Activated T-cell treated with anti-CD3 and anti-CD28 coated beads for 1 hour (primary cell): ENCODE results near the gene DNPH1.

Experiments used
- DNase-seq: peaks from one replicate; pipeline ENCODE4 v3.0.0-alpha.2; 2020; ENCODE audit warnings: low read depth

The DNPH1 gene

GRCh38 chr6:43228951-43229802, at the start of gene DNPH1:
Gene DNPH1, minus strand, starts transcription at chr6:43229481. Its CDS starts 25 bp downstream, at chr6:43229456.
- peak; percentile 72 for DNase-seq

- no peak for DNase-seq
Observed at GRCh38 chr6:43278524-43279078, 49.3 kb upstream of the DNPH1 start.

GRCh38 chr6:43277643-43278523, 48.6 kb upstream of the DNPH1 start:
- no peak for DNase-seq

GRCh38 chr6:43277306-43277642, 48.0 kb upstream of the DNPH1 start:
- DNase-seq: no peak

- no peak for DNase-seq
Observed at GRCh38 chr6:43276577-43277305, 47.5 kb upstream of the DNPH1 start.

GRCh38 chr6:43275801-43276576, 46.7 kb upstream of the DNPH1 start:
- peak; percentile 14 for DNase-seq

- peak; percentile 16 for DNase-seq
Observed at GRCh38 chr6:43274916-43275597, 45.8 kb upstream of the DNPH1 start.

- DNase-seq: no peak
Observed at GRCh38 chr6:43274127-43274915, 45.0 kb upstream of the DNPH1 start.

- DNase-seq: no peak
Observed at GRCh38 chr6:43273707-43274106, 44.4 kb upstream of the DNPH1 start.

- no peak for DNase-seq
Observed at GRCh38 chr6:43271944-43272343, 42.7 kb upstream of the DNPH1 start.

- DNase-seq: no peak
Observed at GRCh38 chr6:43271103-43271815, 42.0 kb upstream of the DNPH1 start.

GRCh38 chr6:43269273-43270007, 40.2 kb upstream of the DNPH1 start:
- DNase-seq: peak; percentile 30

GRCh38 chr6:43268782-43269272, 39.5 kb upstream of the DNPH1 start:
- no peak for DNase-seq

- no peak for DNase-seq
Observed at GRCh38 chr6:43268355-43268700, 39.0 kb upstream of the DNPH1 start.

- DNase-seq: no peak
Observed at GRCh38 chr6:43267619-43268354, 38.5 kb upstream of the DNPH1 start.

GRCh38 chr6:43265564-43265963, 36.3 kb upstream of the DNPH1 start:
- no peak for DNase-seq

GRCh38 chr6:43264599-43265145, 35.4 kb upstream of the DNPH1 start:
- no peak for DNase-seq
